K562 (cell line): ENCODE results near the gene DDAH2. TPM values are rescaled to one million over a fixed set of nuclear protein-coding genes. Genes with fewer than 3 reads are reported as not detected.

Experiments
- CTCF ChIP-seq, 3 experiments: IDR thresholded peaks in 2 of 3; conservative IDR thresholded peaks in 1 of 3; 2 replicates each; pipeline ENCODE4 v1.5.1; 2011 to 2012; ENCODE audit warnings: low read length in 3 of 3, mild to moderate bottlenecking in 3 of 3, control low read depth in 2 of 3, improper control_type of control experiment in 1 of 3, inconsistent platforms in 1 of 3, low read depth in 1 of 3, mixed read lengths in 1 of 3, moderate library complexity in 1 of 3; ENCODE audit not compliant: insufficient read depth in 2 of 3
- EP300 ChIP-seq: IDR thresholded peaks from 2 replicates; pipeline ENCODE4 v1.6.1; 2012; ENCODE audit warnings: low read length, improper control_type of control experiment
- MAX ChIP-seq: sonication (generic); formaldehyde crosslinking; IDR thresholded peaks from 2 replicates; pipeline ENCODE4 v1.9.0; 2022; ENCODE audit warnings: mild to moderate bottlenecking, missing genetic modification reagents
- TAF7 ChIP-seq: fragments of 450-650 bp; IDR thresholded peaks from 2 replicates; pipeline ENCODE4 v1.6.1; 2016; ENCODE audit warnings: missing genetic modification characterization, missing compliant biosample characterization
- TOE1 ChIP-seq, 2 experiments: fragments of 450-650 bp in 1 of 2; sonication (generic) in 1 of 2; formaldehyde crosslinking in 1 of 2; IDR thresholded peaks; 2 replicates each; pipeline versions ENCODE4 v1.7.1 to v1.8.0; 2016 to 2022; ENCODE audit warnings: borderline replicate concordance in 2 of 2, mild to moderate bottlenecking in 2 of 2, antibody characterized with exemption in 1 of 2, inconsistent platforms in 1 of 2, low read depth in 1 of 2, missing genetic modification reagents in 1 of 2, moderate library complexity in 1 of 2
- ZEB2 ChIP-seq: fragments of 450-650 bp; IDR thresholded peaks from 2 replicates; pipeline ENCODE4 v1.6.1; 2016
- ZNF263 ChIP-seq: sonication (generic); formaldehyde crosslinking; IDR thresholded peaks from 2 replicates; pipeline ENCODE4 v1.8.0; 2022; ENCODE audit warnings: mild to moderate bottlenecking, missing genetic modification reagents, borderline replicate concordance
- polyA plus RNA-seq, 8 experiments: library from polyadenylated mRNA; depleted of rRNA in 4 of 8; stranded (reverse) in 5 of 8; unstranded in 3 of 8; fragments of >200 nt; fragmentation: Nextera tagmentation in 2 of 8; fragmentation: Illumina TruSeq in 1 of 8; extraction: Ambion mirVana in 2 of 8; extraction: Trizol in 1 of 8; gene quantifications; 2 replicates each; pipeline versions ENCODE4 v1.2.1 to v1.2.3, GENCODE V29; 2011 to 2014; ENCODE audit warnings: inconsistent platforms in 1 of 8, missing spikeins in 1 of 8
- total RNA-seq, 7 experiments: library from RNA; depleted of rRNA in 6 of 7; stranded (reverse); fragments of >200 nt in 6 of 7; fragmentation: Illumina TruSeq in 2 of 7; extraction: Trizol in 2 of 7; gene quantifications; 2 replicates each; pipeline versions ENCODE4 v1.2.1 to v1.2.3, GENCODE V29; 2011 to 2021; ENCODE audit warnings: low replicate concordance in 1 of 7
- TF ChIP-seq, protein P1 (sequence below): sonication (generic); formaldehyde crosslinking; IDR thresholded peaks from 2 replicates; pipeline ENCODE4 v1.8.1; 2023; ENCODE audit warnings: missing genetic modification reagents, mild to moderate bottlenecking, borderline replicate concordance
- TF ChIP-seq, protein P2 (sequence below): IDR thresholded peaks from 3 replicates; pipeline ENCODE4 v1.6.1; 2011; ENCODE audit warnings: borderline replicate concordance, mild to moderate bottlenecking, moderate library complexity; ENCODE audit not compliant: insufficient read length; ENCODE audit errors: extremely low read depth

The DDAH2 gene
- total and polyA plus RNA-seq, 9 of the 15 experiments (the other 6 are each of a cell fraction or from before 2014, with no cell fraction given): 1.8 to 45.4 (median 21.4) TPM

GRCh38 chr6:31749301-31750036 lies 20.4 kb upstream of the DDAH2 start (continued):
- TF ChIP-seq, protein P1, sequence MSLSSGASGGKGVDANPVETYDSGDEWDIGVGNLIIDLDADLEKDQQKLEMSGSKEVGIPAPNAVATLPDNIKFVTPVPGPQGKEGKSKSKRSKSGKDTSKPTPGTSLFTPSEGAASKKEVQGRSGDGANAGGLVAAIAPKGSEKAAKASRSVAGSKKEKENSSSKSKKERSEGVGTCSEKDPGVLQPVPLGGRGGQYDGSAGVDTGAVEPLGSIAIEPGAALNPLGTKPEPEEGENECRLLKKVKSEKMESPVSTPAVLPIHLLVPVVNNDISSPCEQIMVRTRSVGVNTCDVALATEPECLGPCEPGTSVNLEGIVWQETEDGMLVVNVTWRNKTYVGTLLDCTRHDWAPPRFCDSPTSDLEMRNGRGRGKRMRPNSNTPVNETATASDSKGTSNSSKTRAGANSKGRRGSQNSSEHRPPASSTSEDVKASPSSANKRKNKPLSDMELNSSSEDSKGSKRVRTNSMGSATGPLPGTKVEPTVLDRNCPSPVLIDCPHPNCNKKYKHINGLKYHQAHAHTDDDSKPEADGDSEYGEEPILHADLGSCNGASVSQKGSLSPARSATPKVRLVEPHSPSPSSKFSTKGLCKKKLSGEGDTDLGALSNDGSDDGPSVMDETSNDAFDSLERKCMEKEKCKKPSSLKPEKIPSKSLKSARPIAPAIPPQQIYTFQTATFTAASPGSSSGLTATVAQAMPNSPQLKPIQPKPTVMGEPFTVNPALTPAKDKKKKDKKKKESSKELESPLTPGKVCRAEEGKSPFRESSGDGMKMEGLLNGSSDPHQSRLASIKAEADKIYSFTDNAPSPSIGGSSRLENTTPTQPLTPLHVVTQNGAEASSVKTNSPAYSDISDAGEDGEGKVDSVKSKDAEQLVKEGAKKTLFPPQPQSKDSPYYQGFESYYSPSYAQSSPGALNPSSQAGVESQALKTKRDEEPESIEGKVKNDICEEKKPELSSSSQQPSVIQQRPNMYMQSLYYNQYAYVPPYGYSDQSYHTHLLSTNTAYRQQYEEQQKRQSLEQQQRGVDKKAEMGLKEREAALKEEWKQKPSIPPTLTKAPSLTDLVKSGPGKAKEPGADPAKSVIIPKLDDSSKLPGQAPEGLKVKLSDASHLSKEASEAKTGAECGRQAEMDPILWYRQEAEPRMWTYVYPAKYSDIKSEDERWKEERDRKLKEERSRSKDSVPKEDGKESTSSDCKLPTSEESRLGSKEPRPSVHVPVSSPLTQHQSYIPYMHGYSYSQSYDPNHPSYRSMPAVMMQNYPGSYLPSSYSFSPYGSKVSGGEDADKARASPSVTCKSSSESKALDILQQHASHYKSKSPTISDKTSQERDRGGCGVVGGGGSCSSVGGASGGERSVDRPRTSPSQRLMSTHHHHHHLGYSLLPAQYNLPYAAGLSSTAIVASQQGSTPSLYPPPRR (CRISPR knock-in tag): peak; percentile 55; the same call in 1 of the 2 replicates
- no peak for TF ChIP-seq EP300
- TF ChIP-seq, protein P2, sequence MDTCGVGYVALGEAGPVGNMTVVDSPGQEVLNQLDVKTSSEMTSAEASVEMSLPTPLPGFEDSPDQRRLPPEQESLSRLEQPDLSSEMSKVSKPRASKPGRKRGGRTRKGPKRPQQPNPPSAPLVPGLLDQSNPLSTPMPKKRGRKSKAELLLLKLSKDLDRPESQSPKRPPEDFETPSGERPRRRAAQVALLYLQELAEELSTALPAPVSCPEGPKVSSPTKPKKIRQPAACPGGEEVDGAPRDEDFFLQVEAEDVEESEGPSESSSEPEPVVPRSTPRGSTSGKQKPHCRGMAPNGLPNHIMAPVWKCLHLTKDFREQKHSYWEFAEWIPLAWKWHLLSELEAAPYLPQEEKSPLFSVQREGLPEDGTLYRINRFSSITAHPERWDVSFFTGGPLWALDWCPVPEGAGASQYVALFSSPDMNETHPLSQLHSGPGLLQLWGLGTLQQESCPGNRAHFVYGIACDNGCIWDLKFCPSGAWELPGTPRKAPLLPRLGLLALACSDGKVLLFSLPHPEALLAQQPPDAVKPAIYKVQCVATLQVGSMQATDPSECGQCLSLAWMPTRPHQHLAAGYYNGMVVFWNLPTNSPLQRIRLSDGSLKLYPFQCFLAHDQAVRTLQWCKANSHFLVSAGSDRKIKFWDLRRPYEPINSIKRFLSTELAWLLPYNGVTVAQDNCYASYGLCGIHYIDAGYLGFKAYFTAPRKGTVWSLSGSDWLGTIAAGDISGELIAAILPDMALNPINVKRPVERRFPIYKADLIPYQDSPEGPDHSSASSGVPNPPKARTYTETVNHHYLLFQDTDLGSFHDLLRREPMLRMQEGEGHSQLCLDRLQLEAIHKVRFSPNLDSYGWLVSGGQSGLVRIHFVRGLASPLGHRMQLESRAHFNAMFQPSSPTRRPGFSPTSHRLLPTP: no peak
- no peak for TF ChIP-seq CTCF (IDR thresholded peaks at IDR 0.05 in 2 of 3, conservative IDR thresholded peaks at IDR 0.05 in 1 of 3; ENCODE audit: insufficient read depth in 2 of 3, low read depth in 1 of 3, low read length in 3 of 3)
- 0 out of 2 replicates have a peak, but pooled peaks have one; percentile 2 for TF ChIP-seq MAX (CRISPR knock-in tag)
- peak; percentile 65 for TF ChIP-seq ZEB2
- 0 out of 2 replicates have a peak, but pooled peaks have one; percentile 6 for TF ChIP-seq ZNF263 (CRISPR knock-in tag)
- no peak for TF ChIP-seq TOE1 (IDR thresholded peaks at IDR 0.05; ENCODE audit: borderline replicate concordance)
- TF ChIP-seq TOE1 (CRISPR knock-in tag; IDR thresholded peaks at IDR 0.05; ENCODE audit: borderline replicate concordance, low read depth): peak; percentile 76; the same call in 1 of the 2 replicates
- TF ChIP-seq TAF7: no peak
